ENCODE data around the gene SERPINI1. TPM values are rescaled to one million over a fixed set of nuclear protein-coding genes. Genes with fewer than 3 reads are reported as not detected.

SERPINI1 gene
- total and polyA plus RNA-seq, 9 of the 15 experiments (the other 6 are each of a cell fraction or from before 2014, with no cell fraction given): 1.6 to 9.9 (median 3.5) TPM

- no peak for TF ChIP-seq STAG1 (CRISPR knock-in tag; IDR thresholded peaks at IDR 0.05; ENCODE audit: borderline replicate concordance)
- no peak for TF ChIP-seq GMEB1 (CRISPR knock-in tag; IDR thresholded peaks at IDR 0.05)
Observed at GRCh38 chr3:167820102-167820865, 84.8 kb downstream of the SERPINI1 start (continued).

- no peaks in the 10 kb centered on the region for H4K20me1 ChIP-seq (replicated peaks; ENCODE audit: control insufficient read depth, insufficient read depth, low read length)
- DNase-seq (ENCODE audit: extremely low read depth in 1 of 4, low spot score in 3 of 4) (no peak), FAIRE-seq (no peak), ATAC-seq (0 out of 3 replicates have a peak, but pooled peaks have one; percentile 20)
- H3K27ac ChIP-seq (ENCODE audit: extremely low read depth, low read depth, low read length): no peak overlapping the region
- no peak overlapping the region for H3K9ac ChIP-seq (ENCODE audit: insufficient read depth in 1 of 2, low read depth in 2 of 2, low read length in 2 of 2)
- H2AFZ ChIP-seq (ENCODE audit: low read depth, low read length): no peak overlapping the region
- H3K9me1 ChIP-seq (ENCODE audit: control insufficient read depth, insufficient read depth, low read length): no peaks in the 10 kb centered on the region
- H3K9me3 ChIP-seq (replicated peaks; ENCODE audit: control insufficient read depth, insufficient read depth, low read depth, low read length): no peaks in the 10 kb centered on the region
- 4% methylated on average over 12 of the region's 12 CpGs for WGBS (ENCODE audit: insufficient coverage, low coverage, missing lambda C conversion rate)
- H3K27me3 ChIP-seq (ENCODE audit: control insufficient read depth in 2 of 2, insufficient read depth in 2 of 2, low read length in 2 of 2): no peaks in the 10 kb centered on the region
- no TSS peak for BruUV-seq (replicated peaks)
- H3K4me3 ChIP-seq: no peak overlapping the region
- H3K79me2 ChIP-seq (ENCODE audit: control insufficient read depth, insufficient read depth, low read length): no peaks in the 10 kb centered on the region
- intact Hi-C loops (cut with micrococcal nuclease) (no loop called here), in situ Hi-C loops (cut with MboI) (no loop called here)
- no peaks in the 10 kb centered on the region for H3K36me3 ChIP-seq (ENCODE audit: control insufficient read depth, insufficient read depth, low read length)
- H3K4me2 ChIP-seq (ENCODE audit: insufficient read depth, low read length): no peak overlapping the region
- no peaks in the 10 kb centered on the region; a peak in 1 of 5 replicates for H3K4me1 ChIP-seq (replicated peaks in 1 of 2; ENCODE audit: control insufficient read depth in 2 of 2, insufficient read depth in 2 of 2, low read length in 2 of 2)
- ChIA-PET CTCF (ENCODE audit: low intra/inter-chr PET ratio) (no interaction called here), POLR2A (interaction anchor here (0.8 kb wide), 1 partner anchor 54 kb away, joined by 3 read pairs; no protein-coding TSS in a partner anchor)
- TF ChIP-seq NFRKB (IDR thresholded peaks at IDR 0.05; ENCODE audit: low read depth) (no peak), SRSF7 (optimal IDR thresholded peaks at IDR 0.05; ENCODE audit: low read depth, low read length) (no peak), MGA (IDR thresholded peaks at IDR 0.05) (no peak), ZFX (CRISPR knock-in tag; IDR thresholded peaks at IDR 0.05) (no peak)
Observed at GRCh38 chr3:167821248-167821805, 85.8 kb downstream of the SERPINI1 start.

Data from K562 (cell line).